Stomach (tissue), 9 donors: ENCODE results near the gene CAB39L. TPM values are rescaled to one million over a fixed set of nuclear protein-coding genes. Genes with fewer than 3 reads are reported as not detected.
A peak's percentile ranks its signal among the peaks of the same experiment; 100 is the strongest.

ENCODE experiments used
- DNase-seq, 2 donors: peaks; one replicate each; pipeline versions ENCODE4 v3.0.0 to v3.0.0-alpha.2; 2013 to 2019
- H3K27ac ChIP-seq, 5 donors: fragments of 200-600 bp in 4 of 5; sonication (generic) in 4 of 5; one replicate each; pipeline ENCODE4 v1.5.1; 2013 to 2019; ENCODE audit warnings: mild to moderate bottlenecking in 1 of 5, moderate library complexity in 1 of 5
- H3K27me3 ChIP-seq, 3 donors: fragments of 200-600 bp; sonication (generic); one replicate each; pipeline ENCODE4 v1.5.1; 2017 to 2019; ENCODE audit warnings: mixed run types in 1 of 3
- H3K36me3 ChIP-seq, 4 donors: fragments of 200-600 bp; sonication (generic); 1 replicate in 3 of 4; 2 replicates in 1 of 4; pipeline ENCODE4 v1.5.1; 2016 to 2019
- H3K4me1 ChIP-seq, 4 donors: fragments of 200-600 bp; sonication (generic); one replicate each; pipeline ENCODE4 v1.5.1; 2016 to 2019
- H3K4me3 ChIP-seq, 4 donors: fragments of 200-600 bp; sonication (generic) in 3 of 4; one replicate each; pipeline ENCODE4 v1.5.1; 2016 to 2019; ENCODE audit warnings: mild to moderate bottlenecking in 1 of 4
- H3K9me3 ChIP-seq, 4 donors: fragments of 200-600 bp; sonication (generic); one replicate each; pipeline ENCODE4 v1.5.1; 2016 to 2019
- EP300 ChIP-seq: sonication (generic); formaldehyde crosslinking; IDR thresholded peaks from one replicate; pipeline ENCODE4 v1.6.1; 2017; ENCODE audit warnings: antibody characterized with exemption
- POLR2A ChIP-seq, 4 donors: fragments of 450-650 bp; IDR thresholded peaks; one replicate each; pipeline ENCODE4 v1.6.1; 2016; ENCODE audit warnings: antibody characterized with exemption in 4 of 4, control low read depth in 2 of 4, mild to moderate bottlenecking in 1 of 4, moderate library complexity in 1 of 4
- POLR2AphosphoS5 ChIP-seq, 3 donors: sonication (generic); formaldehyde crosslinking; IDR thresholded peaks; one replicate each; pipeline ENCODE4 v1.6.1; 2016; ENCODE audit warnings: antibody characterized with exemption in 3 of 3
- WGBS, 5 donors: extraction: QIAGEN DNeasy Blood & Tissue Kit in 3 of 5; methylation state at CpG; one replicate each; pipeline versions ENCODE4 v1.1.5 to v1.1.7; 2013 to 2018; 5-methylcytosine and 5-hydroxymethylcytosine counted together
- intact Hi-C: fragments of 100-400 bp; cut with DNase I; formaldehyde crosslinking; loops from one replicate; pipeline ENCODE4 v1.15.1; 2023; ENCODE audit warnings: low total_unique reads
- polyA plus RNA-seq, 3 donors: library from polyadenylated mRNA; stranded (reverse); fragments of 200-250 nt; gene quantifications; one replicate each; pipeline ENCODE4 v1.2.3, GENCODE V29; 2013
- total RNA-seq, 5 donors: library from RNA; depleted of rRNA; stranded (reverse); fragments of >200 nt; gene quantifications; one replicate each; pipeline versions ENCODE4 v1.1.0 to v1.2.3, GENCODE V29; 2014 to 2016
- TF ChIP-seq, protein P1 (sequence below), 7 experiments: fragments of 450-650 bp in 4 of 7; fragments of 200-600 bp in 3 of 7; sonication (generic) in 3 of 7; IDR thresholded peaks; one replicate each; pipeline ENCODE4 v1.5.1; 2016 to 2019; ENCODE audit warnings: antibody characterized with exemption in 7 of 7, control low read depth in 2 of 7, mild to moderate bottlenecking in 1 of 7
- donor health status: healthy with polysubstance abuse.
- donor health status: Bipolar disorder and iron deficiency.
- donor health status: healthy.

The CAB39L gene
- total and polyA plus RNA-seq, 8 donors, result 11.4 to 61.6 (median 33.0) TPM

DNA sequence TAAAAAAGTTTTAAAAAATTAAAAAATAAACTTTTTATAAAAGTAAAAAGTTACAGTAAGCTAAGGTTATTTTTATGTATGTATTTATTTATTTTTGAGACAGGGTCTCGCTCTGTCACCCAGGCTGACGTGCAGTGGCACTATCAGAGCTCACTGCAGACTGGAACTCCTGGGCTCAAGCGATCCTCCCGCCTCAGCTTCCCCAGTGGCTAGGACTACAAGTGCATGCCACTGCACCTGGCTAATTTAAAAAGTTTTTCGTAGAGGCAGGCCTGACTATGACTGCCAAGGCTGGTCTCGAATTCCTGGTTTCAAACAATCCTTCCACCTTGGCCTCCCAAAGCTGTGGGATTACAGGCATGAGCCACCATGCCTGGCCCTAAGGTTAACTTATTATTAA, 132.0 kb downstream of the CAB39L start:
- Histone ChIP-seq H3K36me3 (peaks cover 0 to 19% (median 7%) of the 10 kb centered on the region in 4 donors), H3K27ac (peak overlapping the region in 2 of 5 donors; percentile 84 to 92), H3K4me1 (peaks cover 32 to 67% (median 57%) of the 10 kb centered on the region in 4 donors), H3K27me3 (no peaks in the 10 kb centered on the region), H3K9me3 (no peaks in the 10 kb centered on the region), H3K4me3 (no peak overlapping the region)
- DNase-seq, result no peak
- WGBS, 5 donors, result 93 to 96% (median 94%) methylated on average over 6 of the region's 6 CpGs
- TF ChIP-seq, protein P1, sequence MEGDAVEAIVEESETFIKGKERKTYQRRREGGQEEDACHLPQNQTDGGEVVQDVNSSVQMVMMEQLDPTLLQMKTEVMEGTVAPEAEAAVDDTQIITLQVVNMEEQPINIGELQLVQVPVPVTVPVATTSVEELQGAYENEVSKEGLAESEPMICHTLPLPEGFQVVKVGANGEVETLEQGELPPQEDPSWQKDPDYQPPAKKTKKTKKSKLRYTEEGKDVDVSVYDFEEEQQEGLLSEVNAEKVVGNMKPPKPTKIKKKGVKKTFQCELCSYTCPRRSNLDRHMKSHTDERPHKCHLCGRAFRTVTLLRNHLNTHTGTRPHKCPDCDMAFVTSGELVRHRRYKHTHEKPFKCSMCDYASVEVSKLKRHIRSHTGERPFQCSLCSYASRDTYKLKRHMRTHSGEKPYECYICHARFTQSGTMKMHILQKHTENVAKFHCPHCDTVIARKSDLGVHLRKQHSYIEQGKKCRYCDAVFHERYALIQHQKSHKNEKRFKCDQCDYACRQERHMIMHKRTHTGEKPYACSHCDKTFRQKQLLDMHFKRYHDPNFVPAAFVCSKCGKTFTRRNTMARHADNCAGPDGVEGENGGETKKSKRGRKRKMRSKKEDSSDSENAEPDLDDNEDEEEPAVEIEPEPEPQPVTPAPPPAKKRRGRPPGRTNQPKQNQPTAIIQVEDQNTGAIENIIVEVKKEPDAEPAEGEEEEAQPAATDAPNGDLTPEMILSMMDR (IDR thresholded peaks at IDR 0.05), result no peak
- TF ChIP-seq POLR2AphosphoS5 (IDR thresholded peaks at IDR 0.05) (no peak), EP300 (no peak), POLR2A (IDR thresholded peaks at IDR 0.05) (no peak)
- intact Hi-C loops, result no loop called here

DNA sequence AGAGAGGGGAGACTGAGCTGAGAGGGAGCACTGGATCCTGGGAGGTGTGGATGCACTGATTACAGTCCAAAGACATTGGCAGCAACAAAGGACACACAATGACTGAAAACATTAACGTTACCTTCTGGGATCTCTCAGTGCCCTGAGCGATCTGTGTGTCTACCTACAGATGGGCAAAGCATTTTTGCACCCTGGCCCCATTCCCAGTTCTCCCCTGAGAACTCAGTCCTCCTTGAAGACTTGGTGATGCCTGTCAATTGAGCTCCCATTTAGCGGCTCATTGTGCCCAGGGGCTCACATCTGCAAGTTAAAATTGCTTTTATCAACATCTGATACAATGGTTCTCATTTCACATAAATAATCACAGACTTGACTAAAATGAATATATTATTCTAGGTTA, 133.6 kb downstream of the CAB39L start:
- Histone ChIP-seq H3K4me3 (no peak overlapping the region), H3K27me3 (no peaks in the 10 kb centered on the region), H3K36me3 (peaks cover 0 to 16% (median 7%) of the 10 kb centered on the region in 4 donors), H3K4me1 (peaks cover 44 to 82% (median 67%) of the 10 kb centered on the region in 4 donors), H3K27ac (peak overlapping the region; percentile 58 to 92 (median 84)), H3K9me3 (no peaks in the 10 kb centered on the region)
- no peak for TF ChIP-seq EP300
- TF ChIP-seq POLR2AphosphoS5 (IDR thresholded peaks at IDR 0.05), result no peak
- TF ChIP-seq, protein P1 (IDR thresholded peaks at IDR 0.05), result no peak
- no peak for TF ChIP-seq POLR2A (IDR thresholded peaks at IDR 0.05)
- no peak for DNase-seq
- intact Hi-C loops, result no loop called here
- WGBS, 5 donors, result 69 to 88% (median 84%) methylated on average over 3 of the region's 3 CpGs

DNA sequence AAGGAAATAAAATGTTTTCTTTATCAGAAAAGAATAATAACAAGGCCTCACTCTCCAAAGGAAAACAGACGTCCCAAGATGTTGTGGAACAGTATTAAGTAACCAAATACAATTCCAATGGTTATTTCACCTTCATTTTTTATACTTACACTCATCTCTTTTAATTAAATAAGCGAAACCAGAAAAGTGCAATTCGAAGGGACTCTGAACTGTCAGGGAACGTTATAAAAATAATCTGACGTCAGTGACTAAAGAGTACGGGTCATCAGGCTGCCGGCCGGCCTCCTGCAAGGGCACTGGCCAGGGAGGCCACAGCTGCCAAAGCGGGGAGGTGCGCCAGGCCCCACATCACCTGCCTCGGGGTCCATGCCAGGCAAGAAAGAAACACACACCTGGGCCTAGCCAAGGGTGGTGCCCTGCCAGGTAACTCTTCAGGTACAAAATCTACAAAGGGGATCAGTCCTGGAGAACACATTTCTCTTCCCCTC, 134.9 kb downstream of the CAB39L start:
- no peaks in the 10 kb centered on the region for H3K27me3 ChIP-seq
- H3K9me3 ChIP-seq, result no peaks in the 10 kb centered on the region
- H3K36me3 ChIP-seq, result peaks cover 0 to 16% (median 7%) of the 10 kb centered on the region in 4 donors
- peak overlapping the region; percentile 78 to 92 (median 85) for H3K27ac ChIP-seq
- 14 to 45% (median 27%) methylated on average over 11 of the region's 11 CpGs for WGBS, 5 donors
- intact Hi-C loops, result no loop called here
- no peak overlapping the region for H3K4me3 ChIP-seq
- TF ChIP-seq POLR2AphosphoS5 (IDR thresholded peaks at IDR 0.05), result peak in 1 of 3 donors; percentile 39
- TF ChIP-seq, protein P1 (IDR thresholded peaks at IDR 0.05), result no peak
- TF ChIP-seq POLR2A (IDR thresholded peaks at IDR 0.05), result no peak
- H3K4me1 ChIP-seq, result peaks cover 47 to 83% (median 65%) of the 10 kb centered on the region in 4 donors
- DNase-seq, result peak in 1 of 2 donors; percentile 91

DNA sequence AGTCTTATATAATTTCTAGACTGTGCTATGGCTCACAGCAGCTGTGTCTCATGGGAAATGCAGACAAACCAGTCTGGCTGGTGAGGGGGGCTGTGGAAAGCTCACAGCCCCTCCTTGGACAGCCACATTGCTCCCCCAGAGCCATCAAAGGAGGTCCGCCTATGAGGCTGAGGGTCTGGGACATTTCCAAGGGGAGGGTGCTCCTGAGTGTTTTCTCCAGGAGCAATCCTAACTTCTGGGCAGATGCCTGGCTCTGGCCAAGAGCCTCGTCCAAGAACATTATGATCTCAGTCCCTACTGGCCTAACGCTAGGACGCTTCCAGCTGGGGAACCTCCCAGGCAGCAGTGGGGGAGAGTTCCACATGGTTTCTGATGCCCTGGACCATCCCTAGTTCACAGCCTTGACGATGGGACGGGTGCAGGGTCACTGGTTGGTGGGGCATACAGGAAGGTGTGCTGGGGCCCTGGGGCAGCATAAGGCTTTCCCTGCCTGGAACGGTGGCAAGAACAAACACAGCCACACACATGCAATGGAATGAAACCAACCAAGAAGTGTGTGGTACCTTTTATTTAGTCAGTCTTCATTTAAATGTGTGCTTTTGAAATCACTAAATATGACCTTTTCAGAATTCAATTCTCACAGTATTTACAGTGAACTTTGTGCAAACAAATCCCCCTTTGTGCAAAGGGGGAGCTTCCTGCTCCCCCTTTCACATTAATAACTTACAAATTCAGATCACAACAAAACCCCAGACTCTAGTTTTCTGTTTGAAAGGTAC, 135.6 kb downstream of the CAB39L start:
- TF ChIP-seq POLR2A (IDR thresholded peaks at IDR 0.05) (no peak), EP300 (peak; percentile 82), POLR2AphosphoS5 (IDR thresholded peaks at IDR 0.05) (peak; percentile 87 to 95 (median 89))
- TF ChIP-seq, protein P1 (IDR thresholded peaks at IDR 0.05), result no peak
- H3K9me3 ChIP-seq, result no peaks in the 10 kb centered on the region
- peak; percentile 83 to 86 for DNase-seq
- peaks cover 0 to 16% (median 7%) of the 10 kb centered on the region in 4 donors for H3K36me3 ChIP-seq
- no peaks in the 10 kb centered on the region for H3K27me3 ChIP-seq
- H3K4me3 ChIP-seq, result no peak overlapping the region
- peak overlapping the region; percentile 76 to 92 (median 84) for H3K27ac ChIP-seq
- WGBS, 5 donors, result 9 to 36% (median 22%) methylated on average over 7 of the region's 7 CpGs
- intact Hi-C loops, result no loop called here
- H3K4me1 ChIP-seq, result peaks cover 49 to 83% (median 66%) of the 10 kb centered on the region in 4 donors
